ENCODE data around the gene TRPV6.
A peak's percentile ranks its signal among the peaks of the same experiment; 100 is the strongest.

The TRPV6 gene

DNA sequence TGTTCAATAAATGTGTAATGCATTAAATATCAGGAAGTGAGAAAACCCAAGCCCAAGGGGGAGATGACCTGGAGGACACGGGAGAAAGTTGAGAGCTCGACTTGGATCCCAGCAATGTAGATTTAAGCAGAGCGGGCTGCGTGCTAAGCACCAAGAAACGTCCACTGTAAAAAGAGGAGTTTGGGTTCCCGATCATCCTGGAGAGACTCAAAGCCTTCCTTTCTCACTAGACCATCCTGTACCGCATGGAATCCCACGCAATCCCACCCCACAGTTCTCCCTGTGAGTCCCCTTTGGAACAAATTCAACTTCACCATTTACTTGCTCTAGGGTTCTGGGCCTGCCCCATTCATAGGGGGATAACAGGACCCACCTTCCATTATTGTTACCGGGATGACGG, 2.4 kb downstream of the TRPV6 start:
- Mint-ChIP-seq H3K4me1 (peaks cover 3% of the 10 kb centered on the region), H3K36me3 (no peaks in the 10 kb centered on the region), H3K27me3 (peaks cover 18% of the 10 kb centered on the region), H3K27ac (no peak overlapping the region), H3K4me3 (no peak overlapping the region), H3K9me3 (no peaks in the 10 kb centered on the region)
- DNase-seq (ENCODE audit: low spot score in 2 of 2) (no peak), ATAC-seq (ENCODE audit: low read depth) (no peak)

DNA sequence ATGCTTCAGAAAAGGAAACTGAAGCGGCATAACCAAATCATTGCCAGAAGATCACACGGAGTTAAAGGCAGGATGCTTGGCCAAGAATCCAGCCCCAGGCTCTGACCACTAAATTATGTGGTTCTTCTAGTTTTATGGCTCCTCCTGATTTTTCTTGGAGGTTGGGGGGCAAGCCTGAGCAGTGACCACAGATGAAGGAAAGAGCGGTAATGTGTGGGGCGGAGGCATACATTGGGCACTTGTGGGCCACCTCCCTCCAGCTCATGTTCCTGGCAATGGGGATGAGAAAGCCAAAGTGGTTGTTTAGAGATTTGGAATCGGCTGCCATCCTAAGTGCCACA, 3.2 kb downstream of the TRPV6 start:
- Mint-ChIP-seq H3K27ac (no peak overlapping the region), H3K36me3 (no peaks in the 10 kb centered on the region), H3K4me1 (peaks cover 2% of the 10 kb centered on the region), H3K9me3 (no peaks in the 10 kb centered on the region), H3K4me3 (no peak overlapping the region), H3K27me3 (peaks cover 18% of the 10 kb centered on the region)
- DNase-seq (ENCODE audit: low spot score in 2 of 2) (no peak), ATAC-seq (ENCODE audit: low read depth) (no peak)

DNA sequence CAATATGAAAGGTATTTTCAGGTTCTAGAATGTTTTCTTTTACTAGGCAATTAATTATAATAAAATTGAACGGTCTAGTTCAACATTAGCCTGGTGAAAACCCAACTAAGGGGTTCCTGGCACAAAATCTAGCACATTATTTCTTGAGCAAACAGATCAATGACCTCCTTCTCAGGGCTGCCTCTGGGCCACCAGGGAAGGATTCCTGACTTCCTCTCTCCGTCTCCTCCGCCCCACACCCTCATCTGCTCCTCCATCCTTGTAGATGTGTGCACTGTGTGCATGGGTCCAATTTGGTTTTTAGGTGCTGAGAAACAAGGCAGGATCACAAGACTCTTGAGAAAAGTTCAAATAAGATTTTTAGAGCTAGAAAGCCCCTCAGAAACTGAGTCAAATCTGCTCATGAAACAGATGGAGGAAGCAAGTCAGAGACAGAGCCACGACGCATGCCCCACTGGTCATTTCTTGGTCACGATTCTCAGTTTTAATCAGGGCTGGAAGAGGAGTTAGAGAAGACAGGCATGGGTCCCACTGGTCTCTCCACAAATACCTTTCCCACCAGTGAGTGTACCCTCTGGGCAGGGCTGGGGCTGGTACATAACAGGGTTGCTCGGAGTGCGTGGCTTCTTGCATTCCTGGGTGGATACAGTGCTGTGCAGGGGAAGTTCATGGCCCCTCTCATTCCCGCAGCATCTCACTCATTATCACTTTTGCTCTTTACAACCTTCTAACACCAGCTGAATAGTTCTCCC, 3.8 kb downstream of the TRPV6 start:
- Mint-ChIP-seq H3K9me3 (no peaks in the 10 kb centered on the region), H3K4me3 (no peak overlapping the region), H3K36me3 (no peaks in the 10 kb centered on the region)

DNA sequence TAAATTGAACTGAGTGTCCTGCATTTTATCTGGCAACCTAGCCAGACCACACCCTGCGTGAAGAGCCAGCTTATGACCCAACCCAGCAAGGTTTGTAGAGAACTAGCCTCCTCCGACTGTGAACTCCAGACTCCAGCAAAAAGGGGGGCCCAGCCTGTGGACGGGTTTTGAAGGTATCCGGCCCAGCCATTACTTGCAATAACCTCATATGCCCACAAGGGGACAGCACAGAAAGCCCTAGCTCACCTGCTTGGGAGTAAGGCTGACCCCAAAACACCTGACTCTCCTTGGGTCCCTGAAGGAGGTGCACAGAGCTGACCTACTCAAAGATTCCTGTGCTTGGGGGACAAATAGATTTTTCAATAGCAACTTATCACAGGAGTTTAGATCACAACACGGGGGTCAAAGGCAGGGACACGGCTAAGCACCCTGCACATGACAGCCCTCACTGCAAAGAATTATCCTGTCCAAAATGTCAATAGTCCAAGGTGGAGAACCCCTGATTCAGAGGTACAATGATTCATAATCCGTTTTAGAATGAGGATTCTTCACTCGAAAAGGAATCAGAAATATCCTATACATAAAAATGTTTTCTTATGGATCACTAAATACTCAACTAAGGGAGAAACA, 4.6 kb downstream of the TRPV6 start:
- Mint-ChIP-seq H3K4me1 (no peaks in the 10 kb centered on the region), H3K4me3 (no peak overlapping the region), H3K9me3 (no peaks in the 10 kb centered on the region), H3K27me3 (peaks cover 17% of the 10 kb centered on the region), H3K27ac (no peak overlapping the region), H3K36me3 (no peaks in the 10 kb centered on the region)
- DNase-seq (ENCODE audit: low spot score in 2 of 2) (peak; percentile 52 to 54), ATAC-seq (ENCODE audit: low read depth) (peak; percentile 83)

More for the DNA sequence above, 3.8 kb downstream of the TRPV6 start:
- H3K4me1 Mint-ChIP-seq = no peaks in the 10 kb centered on the region
- H3K27ac Mint-ChIP-seq = no peak overlapping the region
- ATAC-seq (ENCODE audit: low read depth) = no peak
- H3K27me3 Mint-ChIP-seq = peaks cover 15% of the 10 kb centered on the region
- no peak for DNase-seq (ENCODE audit: low spot score in 2 of 2)

DNA sequence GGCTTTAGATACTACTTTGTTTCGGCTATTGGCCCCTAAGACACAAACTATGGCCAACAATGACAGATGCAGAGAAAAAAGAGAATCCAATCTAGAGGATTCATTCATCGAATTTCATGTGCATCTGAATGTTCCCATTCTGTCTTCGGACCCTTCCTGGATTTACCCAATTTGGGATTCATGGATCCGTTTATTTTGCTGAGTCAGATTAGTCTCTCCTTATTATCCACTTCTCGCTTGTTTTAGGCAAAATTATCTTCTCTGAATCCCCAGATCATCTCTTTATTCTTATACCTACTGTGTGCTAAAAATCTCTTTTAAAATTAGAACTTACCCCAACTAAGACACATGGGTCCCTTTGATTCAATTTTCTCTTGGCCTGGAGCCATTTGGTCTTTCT, 6.5 kb downstream of the TRPV6 start:
- no peaks in the 10 kb centered on the region for H3K4me1 Mint-ChIP-seq
- no peak for DNase-seq (ENCODE audit: low spot score in 2 of 2)
- no peaks in the 10 kb centered on the region for H3K36me3 Mint-ChIP-seq
- peaks cover 19% of the 10 kb centered on the region for H3K27me3 Mint-ChIP-seq
- H3K27ac Mint-ChIP-seq = no peak overlapping the region
- ATAC-seq (ENCODE audit: low read depth) = no peak
- H3K4me3 Mint-ChIP-seq = no peak overlapping the region
- H3K9me3 Mint-ChIP-seq = no peaks in the 10 kb centered on the region

DNA sequence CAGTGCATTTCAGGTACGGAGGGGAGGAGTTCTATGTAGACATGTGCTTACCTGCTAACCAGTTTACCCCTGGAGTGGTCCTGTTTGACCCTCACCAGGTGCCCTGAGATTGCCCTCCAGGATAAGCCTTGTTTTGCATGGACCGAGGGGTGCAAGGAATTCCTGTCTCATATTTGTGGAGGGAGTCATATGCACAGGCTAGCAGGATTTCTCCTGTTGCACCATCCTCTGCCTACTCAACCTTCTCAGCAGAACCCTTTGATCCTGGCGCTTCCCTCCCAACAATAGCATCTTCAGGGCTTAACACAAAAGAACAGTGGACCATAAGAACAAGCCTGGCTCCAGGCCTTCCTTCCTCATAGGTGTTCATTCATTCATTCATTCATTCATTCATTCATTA, 7.2 kb downstream of the TRPV6 start:
- Mint-ChIP-seq H3K27me3 (peaks cover 19% of the 10 kb centered on the region), H3K4me1 (no peaks in the 10 kb centered on the region), H3K27ac (no peak overlapping the region), H3K9me3 (no peaks in the 10 kb centered on the region), H3K36me3 (peaks cover 2% of the 10 kb centered on the region), H3K4me3 (no peak overlapping the region)
- ATAC-seq (ENCODE audit: low read depth) (no peak), DNase-seq (ENCODE audit: low spot score in 2 of 2) (no peak)

DNA sequence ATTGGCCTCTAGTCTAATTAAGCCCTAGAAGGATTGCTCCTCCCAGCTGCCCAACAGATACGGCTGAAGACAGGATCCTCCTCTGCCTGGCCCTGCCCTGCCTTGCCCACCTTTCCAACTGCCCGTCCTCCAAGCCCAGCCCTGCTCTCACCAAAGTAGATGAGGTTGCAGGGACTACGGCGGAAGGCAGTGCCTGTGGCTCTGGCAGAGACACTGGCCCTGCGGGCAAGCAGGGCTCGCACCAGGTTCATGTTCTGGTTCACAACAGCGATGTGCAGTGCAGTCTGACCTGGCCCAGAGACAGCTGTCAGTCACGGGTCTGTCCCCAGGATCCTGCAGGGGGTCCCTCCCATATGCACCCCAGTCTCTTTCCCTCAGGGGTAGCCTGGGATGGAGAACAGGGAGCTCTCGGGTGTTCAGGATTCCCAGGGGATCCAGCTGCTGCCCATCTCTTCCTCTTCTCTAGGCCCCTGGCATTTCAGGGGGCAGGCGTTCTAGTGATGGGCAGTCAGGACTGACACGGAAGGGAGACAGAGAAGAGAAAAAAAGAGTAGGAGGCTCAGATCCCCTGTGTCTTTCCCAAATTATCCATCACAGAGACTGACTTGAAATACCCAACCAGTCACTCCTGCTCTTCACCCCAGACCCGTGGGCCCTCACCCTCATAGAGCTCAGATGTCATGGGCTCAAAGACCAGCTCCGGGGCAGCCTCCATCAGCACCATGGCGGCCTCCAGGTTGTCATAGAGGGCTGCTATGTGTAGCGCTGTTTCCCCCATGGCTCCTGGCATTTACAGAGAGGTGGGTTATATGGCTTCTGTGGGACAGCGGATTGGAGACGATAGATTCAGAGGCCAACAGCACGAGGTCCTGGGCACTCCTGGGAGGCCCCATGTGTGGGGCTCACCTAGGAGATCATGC, 8.3 kb downstream of the TRPV6 start:
- DNase-seq (ENCODE audit: low spot score in 2 of 2) = no peak
- Mint-ChIP-seq H3K36me3 (peaks cover 2% of the 10 kb centered on the region), H3K4me3 (no peak overlapping the region), H3K27me3 (peaks cover 15% of the 10 kb centered on the region), H3K27ac (no peak overlapping the region), H3K4me1 (no peaks in the 10 kb centered on the region), H3K9me3 (no peaks in the 10 kb centered on the region)
- no peak for ATAC-seq (ENCODE audit: low read depth)

DNA sequence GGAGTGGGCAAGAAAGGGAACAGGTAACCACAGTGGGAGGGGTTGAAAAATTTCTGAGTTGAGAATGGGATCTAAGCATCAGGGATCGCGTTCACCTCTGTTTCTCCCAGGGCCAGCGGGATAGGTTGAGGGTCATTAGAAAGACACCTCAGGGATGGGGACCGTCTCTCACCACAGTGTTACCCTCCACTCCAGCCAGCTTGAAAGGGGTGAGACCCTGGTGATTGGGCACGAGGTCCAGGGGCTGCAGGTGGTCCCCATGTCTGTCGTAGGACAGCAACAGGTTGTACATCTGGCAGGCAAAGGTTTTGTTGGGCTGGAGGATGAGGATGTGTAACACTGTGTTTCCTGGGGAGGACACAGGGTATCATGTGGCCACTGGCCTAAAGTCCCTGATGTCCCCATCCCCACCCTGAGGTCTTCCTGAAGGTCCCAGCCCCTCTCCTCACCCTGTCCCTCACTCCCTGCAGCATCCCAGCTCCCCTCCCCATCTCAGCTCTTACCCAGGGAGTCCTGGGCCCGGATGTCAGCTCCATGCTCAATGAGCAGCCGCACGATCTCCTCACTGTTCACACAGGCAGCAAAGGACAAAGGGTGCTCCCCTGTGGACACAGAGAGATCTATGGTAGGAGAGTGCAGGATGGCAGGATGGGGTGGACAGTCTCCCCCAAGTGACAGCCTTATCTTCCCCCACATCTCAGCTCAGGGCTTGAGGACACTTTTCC, 9.1 kb downstream of the TRPV6 start:
- peaks cover 14% of the 10 kb centered on the region for H3K27me3 Mint-ChIP-seq
- no peaks in the 10 kb centered on the region for H3K4me1 Mint-ChIP-seq
- no peak overlapping the region for H3K4me3 Mint-ChIP-seq
- ATAC-seq (ENCODE audit: low read depth) (no peak), DNase-seq (ENCODE audit: low spot score in 2 of 2) (no peak)
- peaks cover 9% of the 10 kb centered on the region for H3K36me3 Mint-ChIP-seq
- H3K9me3 Mint-ChIP-seq = no peaks in the 10 kb centered on the region
- no peak overlapping the region for H3K27ac Mint-ChIP-seq

DNA sequence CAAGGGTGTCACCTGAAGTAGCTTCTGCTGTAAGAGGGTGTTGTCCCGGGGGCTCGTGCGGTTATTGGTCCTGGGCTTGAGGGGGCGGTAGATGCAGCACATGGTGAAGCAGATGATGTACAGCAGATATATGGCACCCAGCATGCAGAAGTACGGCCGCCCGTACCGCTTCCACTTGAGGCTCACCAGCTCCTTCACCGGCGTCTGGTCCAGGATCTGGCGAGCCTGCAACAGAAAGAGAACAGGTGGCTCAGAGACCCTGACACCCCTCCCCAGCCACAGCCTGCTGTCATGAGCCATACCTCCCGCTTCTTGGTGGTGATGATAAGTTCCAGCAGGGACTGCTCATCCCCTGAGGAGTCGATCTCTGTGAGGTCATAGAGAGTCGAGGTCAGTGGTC, 10.1 kb downstream of the TRPV6 start:
- Mint-ChIP-seq H3K4me1 (no peaks in the 10 kb centered on the region), H3K27me3 (peaks cover 13% of the 10 kb centered on the region), H3K4me3 (no peak overlapping the region), H3K27ac (no peak overlapping the region), H3K9me3 (no peaks in the 10 kb centered on the region), H3K36me3 (peaks cover 12% of the 10 kb centered on the region)
- ATAC-seq (ENCODE audit: low read depth) (no peak), DNase-seq (ENCODE audit: low spot score in 2 of 2) (no peak)

DNA sequence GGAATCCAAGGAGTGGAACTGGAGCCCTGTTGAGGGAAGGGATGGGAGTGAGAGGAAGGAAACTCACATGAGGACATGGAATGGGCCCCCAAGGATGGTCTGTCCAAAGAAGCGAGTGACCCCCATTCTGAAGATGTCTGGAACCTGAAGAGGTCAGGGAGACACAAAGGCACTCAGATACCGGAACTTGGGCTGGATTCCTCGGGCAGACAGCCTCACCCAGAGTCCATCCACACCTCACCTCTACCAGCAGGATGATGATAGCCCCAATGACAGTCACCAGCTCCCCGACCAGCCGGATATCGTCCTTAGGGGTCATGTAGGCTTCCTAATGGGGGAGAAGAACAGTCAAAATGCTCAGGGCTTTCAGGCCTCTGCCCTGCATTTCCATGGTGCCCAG, 10.7 kb downstream of the TRPV6 start:
- peaks cover 16% of the 10 kb centered on the region for H3K36me3 Mint-ChIP-seq
- H3K4me1 Mint-ChIP-seq = no peaks in the 10 kb centered on the region
- no peaks in the 10 kb centered on the region for H3K9me3 Mint-ChIP-seq
- no peak for DNase-seq (ENCODE audit: low spot score in 2 of 2)
- no peak for ATAC-seq (ENCODE audit: low read depth)
- no peak overlapping the region for H3K27ac Mint-ChIP-seq
- H3K4me3 Mint-ChIP-seq = no peak overlapping the region
- peaks cover 9% of the 10 kb centered on the region for H3K27me3 Mint-ChIP-seq

DNA sequence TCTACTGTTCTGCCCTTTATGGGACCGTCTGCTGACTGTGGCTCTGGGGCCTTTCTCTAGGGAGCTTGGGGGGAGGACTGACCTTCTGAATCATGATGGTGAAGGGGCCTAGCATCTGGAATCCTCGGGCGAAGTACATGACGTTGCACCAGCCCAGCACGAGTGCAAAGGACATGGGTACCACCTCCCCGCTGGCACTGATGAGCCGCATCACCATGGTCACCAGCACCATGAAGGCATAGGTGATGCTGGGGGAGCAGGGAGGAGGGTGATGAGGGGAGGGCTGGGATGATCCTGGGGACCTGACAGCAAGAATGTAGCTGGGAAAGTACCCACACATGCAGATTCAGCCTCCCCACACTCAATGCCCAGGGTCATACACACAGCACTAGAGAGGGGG, 11.1 kb downstream of the TRPV6 start:
- DNase-seq (ENCODE audit: low spot score in 2 of 2) (no peak), ATAC-seq (ENCODE audit: low read depth) (no peak)
- Mint-ChIP-seq H3K4me1 (no peaks in the 10 kb centered on the region), H3K27me3 (peaks cover 9% of the 10 kb centered on the region), H3K4me3 (no peak overlapping the region), H3K27ac (no peak overlapping the region), H3K9me3 (no peaks in the 10 kb centered on the region), H3K36me3 (peaks cover 19% of the 10 kb centered on the region)

DNA sequence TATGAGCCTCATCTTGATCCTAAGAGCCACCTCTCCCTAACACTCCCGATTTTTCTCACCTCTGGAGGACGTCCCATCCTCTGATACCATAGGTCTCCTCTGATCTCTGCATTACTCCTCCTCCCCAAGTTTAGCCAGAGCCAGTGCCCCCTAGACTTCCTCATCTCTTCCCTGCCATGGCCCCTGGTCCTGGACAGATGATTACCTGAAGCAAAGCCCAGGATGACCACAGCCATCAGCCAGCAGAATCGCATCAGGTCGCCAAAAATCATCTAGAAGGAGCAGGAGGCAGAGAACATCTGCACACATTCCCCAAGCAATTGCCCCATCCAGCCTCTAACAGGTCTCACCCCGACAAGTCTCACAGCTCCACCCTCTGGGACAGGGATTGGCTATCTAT, 11.7 kb downstream of the TRPV6 start:
- H3K9me3 Mint-ChIP-seq = no peaks in the 10 kb centered on the region
- ATAC-seq (ENCODE audit: low read depth) (no peak), DNase-seq (ENCODE audit: low spot score in 2 of 2) (no peak)
- no peak overlapping the region for H3K4me3 Mint-ChIP-seq
- H3K4me1 Mint-ChIP-seq = no peaks in the 10 kb centered on the region
- H3K27ac Mint-ChIP-seq = no peak overlapping the region
- H3K27me3 Mint-ChIP-seq = peaks cover 9% of the 10 kb centered on the region
- peaks cover 23% of the 10 kb centered on the region for H3K36me3 Mint-ChIP-seq

DNA sequence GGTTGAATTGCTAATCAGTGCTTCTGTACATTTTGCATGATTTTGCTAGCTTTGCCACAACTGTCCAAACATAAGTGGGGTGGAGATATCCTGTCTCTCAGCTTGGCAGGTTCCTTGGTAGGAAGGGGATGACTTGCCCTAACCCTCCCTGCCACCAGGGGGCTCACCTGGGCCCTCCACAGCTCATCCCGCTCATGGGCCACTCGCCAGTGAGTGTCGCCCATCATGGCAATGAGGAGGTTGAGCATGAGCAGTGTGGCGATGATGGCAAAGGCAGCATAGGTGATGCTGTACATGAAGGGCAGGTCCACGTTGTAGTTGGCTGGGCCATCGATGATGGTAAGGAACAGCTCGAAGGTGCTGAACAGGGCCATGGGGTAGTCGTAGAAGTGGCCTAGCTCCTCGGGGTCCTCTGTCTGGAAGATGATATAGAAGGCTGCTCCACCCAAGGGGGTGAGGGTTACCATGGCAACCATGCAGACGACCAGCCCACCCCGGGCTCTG, 12.2 kb downstream of the TRPV6 start:
- no peaks in the 10 kb centered on the region for H3K9me3 Mint-ChIP-seq
- no peak overlapping the region for H3K4me3 Mint-ChIP-seq
- DNase-seq (ENCODE audit: low spot score in 2 of 2) (no peak), ATAC-seq (ENCODE audit: low read depth) (peak; percentile 38)
- peaks cover 6% of the 10 kb centered on the region for H3K27me3 Mint-ChIP-seq
- H3K36me3 Mint-ChIP-seq = peaks cover 26% of the 10 kb centered on the region
- no peak overlapping the region for H3K27ac Mint-ChIP-seq
- H3K4me1 Mint-ChIP-seq = no peaks in the 10 kb centered on the region
